OCI-LY7 (cell line): Measurements from ENCODE around the gene GPRC5B.

Source experiments
- EZH2phosphoT487 ChIP-seq: fragments of 200-600 bp; sonication (generic); IDR thresholded peaks from 2 replicates; pipeline ENCODE4 v1.6.1; 2018; ENCODE audit warnings: low read depth, borderline replicate concordance, mild to moderate bottlenecking, mixed run types, antibody characterized with exemption, low read length, moderate library complexity, mixed read lengths
- TF ChIP-seq, protein P1 (sequence below): fragments of 200-600 bp; sonication (generic); conservative IDR thresholded peaks from 2 replicates; pipeline ENCODE4 v1.5.1; 2014; ENCODE audit warnings: mild to moderate bottlenecking, antibody characterized with exemption, low read length, moderate library complexity, mixed read lengths

DNA sequence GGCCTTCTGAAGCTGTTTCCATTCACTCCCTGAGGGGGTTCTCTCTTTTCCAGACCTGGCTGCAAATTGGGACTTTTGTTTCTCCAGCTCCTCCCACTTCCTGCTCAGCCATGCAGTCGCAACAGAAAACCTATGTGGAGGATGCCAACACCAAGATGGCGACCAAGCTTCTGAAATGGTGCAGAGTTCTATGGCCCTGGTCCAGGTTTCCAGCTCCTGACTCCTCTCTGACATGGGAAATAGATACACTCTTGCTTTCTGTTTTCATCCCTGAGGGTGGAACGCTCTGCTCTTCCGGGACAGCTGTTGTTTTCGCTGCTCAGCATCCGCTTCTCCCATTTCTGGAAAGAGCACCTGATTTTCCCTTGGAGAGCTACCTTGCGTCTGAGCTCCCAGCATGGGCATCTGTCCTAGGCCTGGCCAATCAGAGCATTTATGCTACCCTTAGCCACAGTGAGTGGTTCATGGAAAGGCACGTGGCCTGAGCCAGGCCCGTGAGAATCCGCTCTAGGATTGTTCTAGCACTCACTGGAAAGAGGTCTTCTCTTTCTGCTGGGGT, 8.1 kb downstream of the GPRC5B start:
- TF ChIP-seq, protein P1, sequence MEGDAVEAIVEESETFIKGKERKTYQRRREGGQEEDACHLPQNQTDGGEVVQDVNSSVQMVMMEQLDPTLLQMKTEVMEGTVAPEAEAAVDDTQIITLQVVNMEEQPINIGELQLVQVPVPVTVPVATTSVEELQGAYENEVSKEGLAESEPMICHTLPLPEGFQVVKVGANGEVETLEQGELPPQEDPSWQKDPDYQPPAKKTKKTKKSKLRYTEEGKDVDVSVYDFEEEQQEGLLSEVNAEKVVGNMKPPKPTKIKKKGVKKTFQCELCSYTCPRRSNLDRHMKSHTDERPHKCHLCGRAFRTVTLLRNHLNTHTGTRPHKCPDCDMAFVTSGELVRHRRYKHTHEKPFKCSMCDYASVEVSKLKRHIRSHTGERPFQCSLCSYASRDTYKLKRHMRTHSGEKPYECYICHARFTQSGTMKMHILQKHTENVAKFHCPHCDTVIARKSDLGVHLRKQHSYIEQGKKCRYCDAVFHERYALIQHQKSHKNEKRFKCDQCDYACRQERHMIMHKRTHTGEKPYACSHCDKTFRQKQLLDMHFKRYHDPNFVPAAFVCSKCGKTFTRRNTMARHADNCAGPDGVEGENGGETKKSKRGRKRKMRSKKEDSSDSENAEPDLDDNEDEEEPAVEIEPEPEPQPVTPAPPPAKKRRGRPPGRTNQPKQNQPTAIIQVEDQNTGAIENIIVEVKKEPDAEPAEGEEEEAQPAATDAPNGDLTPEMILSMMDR = no peak
- TF ChIP-seq EZH2phosphoT487 = no peak
